HFFc6 (cell line): ENCODE data around the gene F13A1. TPM values are rescaled to one million over a fixed set of nuclear protein-coding genes. Genes with fewer than 3 reads are reported as not detected.

Experiments used
- DNase-seq: peaks from one replicate; pipeline ENCODE4 v3.0.0-alpha.2; 2018
- H3K27ac Mint-ChIP-seq: 2 replicates; pipeline ENCODE4 v1.8.0; 2020; ENCODE audit warnings: mild to moderate bottlenecking, mixed read lengths
- H3K27me3 Mint-ChIP-seq: 2 replicates; pipeline ENCODE4 v1.8.0; 2021; ENCODE audit warnings: mild to moderate bottlenecking, moderate library complexity, mixed read lengths; ENCODE audit not compliant: insufficient read depth
- H3K36me3 Mint-ChIP-seq: 2 replicates; pipeline ENCODE4 v1.8.0; 2021; ENCODE audit warnings: low read depth, mixed read lengths
- H3K4me1 Mint-ChIP-seq: 2 replicates; pipeline ENCODE4 v1.8.0; 2020; ENCODE audit warnings: low read depth, mixed read lengths
- H3K4me3 Mint-ChIP-seq: 2 replicates; pipeline ENCODE4 v1.8.0; 2020; ENCODE audit warnings: mild to moderate bottlenecking, moderate library complexity, mixed read lengths
- H3K9me3 Mint-ChIP-seq: 2 replicates; pipeline ENCODE4 v1.8.0; 2020; ENCODE audit warnings: mild to moderate bottlenecking, mixed read lengths
- CTCF ChIP-seq: fragments of 200-600 bp; sonication (generic); IDR thresholded peaks from 2 replicates; pipeline ENCODE4 v1.5.0; 2021; ENCODE audit warnings: antibody characterized with exemption, mild to moderate bottlenecking
- total RNA-seq, 6 experiments: library from RNA; stranded (reverse); fragmentation: NEBNext Ultra II Directional; extraction: Animal tissue kit (Norgen Biotek cat#: 25700); gene quantifications; 2 replicates in 1 of 6; 3 replicates in 5 of 6; pipeline ENCODE4 v1.2.3, GENCODE V29; 2021

F13A1 gene
- total RNA-seq, 6 experiments from 2014 or later: 0.06 TPM; not detected in 5

GRCh38 chr6:6246544-6246943 is 73.9 kb downstream of the F13A1 start:
- no peak for TF ChIP-seq CTCF
- Mint-ChIP-seq H3K4me3 (no peak overlapping the region), H3K9me3 (peaks cover 74% of the 10 kb centered on the region), H3K36me3 (no peaks in the 10 kb centered on the region; the same call in 1 of the 2 replicates), H3K4me1 (no peaks in the 10 kb centered on the region), H3K27me3 (no peaks in the 10 kb centered on the region), H3K27ac (no peak overlapping the region)
- DNase-seq: no peak

- Mint-ChIP-seq H3K27me3 (no peaks in the 10 kb centered on the region), H3K27ac (no peak overlapping the region), H3K36me3 (no peaks in the 10 kb centered on the region; the same call in 1 of the 2 replicates), H3K4me1 (no peaks in the 10 kb centered on the region), H3K4me3 (no peak overlapping the region), H3K9me3 (peaks cover 60% of the 10 kb centered on the region)
- no peak for DNase-seq
- no peak for TF ChIP-seq CTCF
Observed at GRCh38 chr6:6244624-6245023, 75.8 kb downstream of the F13A1 start.

- Mint-ChIP-seq H3K9me3 (peaks cover 57% of the 10 kb centered on the region), H3K27ac (no peak overlapping the region), H3K4me1 (no peaks in the 10 kb centered on the region), H3K36me3 (no peaks in the 10 kb centered on the region; the same call in 1 of the 2 replicates), H3K27me3 (no peaks in the 10 kb centered on the region), H3K4me3 (no peak overlapping the region)
- TF ChIP-seq CTCF: no peak
- DNase-seq: no peak
Observed at GRCh38 chr6:6243846-6244245, 76.6 kb downstream of the F13A1 start.

- no peak for TF ChIP-seq CTCF
- Mint-ChIP-seq H3K27ac (no peak overlapping the region), H3K36me3 (no peaks in the 10 kb centered on the region), H3K4me1 (no peaks in the 10 kb centered on the region), H3K4me3 (no peak overlapping the region), H3K27me3 (no peaks in the 10 kb centered on the region), H3K9me3 (peaks cover 41% of the 10 kb centered on the region)
- no peak for DNase-seq
Observed at GRCh38 chr6:6239598-6240581, 80.6 kb downstream of the F13A1 start.

- no peak overlapping the region for H3K27ac Mint-ChIP-seq
- H3K36me3 Mint-ChIP-seq: no peaks in the 10 kb centered on the region
- TF ChIP-seq CTCF: no peak
- no peaks in the 10 kb centered on the region for H3K27me3 Mint-ChIP-seq
- no peak overlapping the region for H3K4me3 Mint-ChIP-seq
- H3K9me3 Mint-ChIP-seq: peaks cover 32% of the 10 kb centered on the region
- no peaks in the 10 kb centered on the region for H3K4me1 Mint-ChIP-seq
- DNase-seq: no peak
Observed at GRCh38 chr6:6236730-6237469, 83.6 kb downstream of the F13A1 start.
